Upper lobe of left lung (tissue), 4 donors: ENCODE measurements around the gene USP24.

Experiments
- CTCF ChIP-seq, 6 experiments: fragments of 450-650 bp in 4 of 6; fragments of 200-600 bp in 2 of 6; sonication (generic) in 2 of 6; IDR thresholded peaks; one replicate each; pipeline ENCODE4 v1.5.1; 2016 to 2019; ENCODE audit warnings: antibody characterized with exemption in 6 of 6
- EP300 ChIP-seq, 4 donors: sonication (generic); formaldehyde crosslinking; IDR thresholded peaks; one replicate each; pipeline ENCODE4 v1.5.1; 2017; ENCODE audit warnings: antibody characterized with exemption in 4 of 4, control low read depth in 2 of 4
- POLR2A ChIP-seq, 4 donors: fragments of 450-650 bp; IDR thresholded peaks; one replicate each; pipeline ENCODE4 v1.5.1; 2016 to 2017; ENCODE audit warnings: antibody characterized with exemption in 4 of 4, mild to moderate bottlenecking in 2 of 4
- POLR2AphosphoS5 ChIP-seq, 2 donors: sonication (generic); formaldehyde crosslinking; IDR thresholded peaks; one replicate each; pipeline ENCODE4 v1.5.1; 2017; ENCODE audit warnings: antibody characterized with exemption in 2 of 2

GRCh38 chr1:55210990-55211801 lies 4.0 kb downstream of the USP24 start:
- TF ChIP-seq CTCF (IDR thresholded peaks at IDR 0.05), result no peak
- TF ChIP-seq POLR2A (IDR thresholded peaks at IDR 0.05), result no peak
- no peak for TF ChIP-seq EP300 (IDR thresholded peaks at IDR 0.05)
- TF ChIP-seq POLR2AphosphoS5 (IDR thresholded peaks at IDR 0.05), result no peak
